ENCODE results near the gene WDFY4. TPM values are rescaled to one million over a fixed set of nuclear protein-coding genes. Genes with fewer than 3 reads are reported as not detected.

Gene WDFY4
- polyA plus RNA-seq, 2 of the 4 experiments (the other 2 are of a cell fraction) = not detected

- no peak for TF ChIP-seq CHD2 (IDR thresholded peaks at IDR 0.05; ENCODE audit: low read length, partially characterized antibody)
- no peak for TF ChIP-seq ZSCAN20 (CRISPR knock-in tag; IDR thresholded peaks at IDR 0.05)
- no peak for TF ChIP-seq POLR2AphosphoS2 (conservative IDR thresholded peaks at IDR 0.05; ENCODE audit: low read length)
- no peak for TF ChIP-seq POLR2A (IDR thresholded peaks at IDR 0.05; ENCODE audit: low read length)
These were observed 805 bp upstream of the WDFY4 start (continued) for GRCh38 chr10:48683868-48684267.

- ChIA-PET CTCF (no interaction called here), POLR2A (no interaction called here)
- TF ChIP-seq RNF2 (IDR thresholded peaks at IDR 0.05; ENCODE audit: borderline replicate concordance, low read depth) (no peak), NPAS2 (CRISPR knock-in tag; IDR thresholded peaks at IDR 0.05; ENCODE audit: borderline replicate concordance) (no peak), ZSCAN20 (CRISPR knock-in tag; IDR thresholded peaks at IDR 0.05) (no peak), HOXB13 (CRISPR knock-in tag; IDR thresholded peaks at IDR 0.05; ENCODE audit: low read depth) (no peak), MYC (IDR thresholded peaks at IDR 0.05; ENCODE audit: borderline replicate concordance, low read length) (no peak), HEYL (CRISPR knock-in tag; IDR thresholded peaks at IDR 0.05) (no peak), POLR2AphosphoS2 (conservative IDR thresholded peaks at IDR 0.05; ENCODE audit: low read length) (no peak), ELK1 (IDR thresholded peaks at IDR 0.05; ENCODE audit: low read depth, low read length) (no peak), HES2 (IDR thresholded peaks at IDR 0.05) (no peak), POLR2A (IDR thresholded peaks at IDR 0.05; ENCODE audit: low read length) (no peak)
- Histone ChIP-seq H3K4me2 (no peak overlapping the region), H3K27ac (no peak overlapping the region), H3K4me3 (no peak overlapping the region), H3K9me3 (no peaks in the 10 kb centered on the region), H3K4me1 (no peaks in the 10 kb centered on the region)
- DNase-seq (ENCODE audit: low read depth in 1 of 2, low spot score in 1 of 2) (no peak), FAIRE-seq (no peak), ATAC-seq (no peak)
- 43% methylated on average over 4 of the region's 6 CpGs for WGBS (ENCODE audit: missing lambda C conversion rate)
These were observed 246 bp upstream of the WDFY4 start for GRCh38 chr10:48684463-48684791.

GRCh38 chr10:48685731-48686130, 1.1 kb downstream of the WDFY4 start:
- no peak overlapping the region for H3K27ac ChIP-seq
- POLR2A ChIA-PET = no interaction called here
- ATAC-seq (no peak), DNase-seq (ENCODE audit: low read depth in 1 of 2, low spot score in 1 of 2) (no peak), FAIRE-seq (no peak)
- WGBS (ENCODE audit: missing lambda C conversion rate) = 36% methylated on average over 6 of the region's 6 CpGs
- no peak overlapping the region for H3K4me3 ChIP-seq
- TF ChIP-seq BCL3 (IDR thresholded peaks at IDR 0.05) = no peak
- TF ChIP-seq EP300 (IDR thresholded peaks at IDR 0.05) = no peak
- TF ChIP-seq MAFK (IDR thresholded peaks at IDR 0.05; ENCODE audit: partially characterized antibody) = no peak
- TF ChIP-seq HOXB13 (CRISPR knock-in tag; IDR thresholded peaks at IDR 0.05; ENCODE audit: low read depth) = no peak
- no peak for TF ChIP-seq POLR2A (IDR thresholded peaks at IDR 0.05; ENCODE audit: low read length)
- no peak for TF ChIP-seq FOXS1 (CRISPR knock-in tag; IDR thresholded peaks at IDR 0.05)
- no peak for TF ChIP-seq PBX3 (IDR thresholded peaks at IDR 0.05)
- TF ChIP-seq CEBPB (IDR thresholded peaks at IDR 0.05) = no peak
- TF ChIP-seq HEYL (CRISPR knock-in tag; IDR thresholded peaks at IDR 0.05) = no peak
- no peak for TF ChIP-seq JUN (IDR thresholded peaks at IDR 0.05)
- no peak for TF ChIP-seq JUNB (IDR thresholded peaks at IDR 0.05)
- no peaks in the 10 kb centered on the region for H3K9me3 ChIP-seq
- H3K4me1 ChIP-seq = no peaks in the 10 kb centered on the region
- H3K4me2 ChIP-seq = no peak overlapping the region
- CTCF ChIA-PET = no interaction called here
